ENCODE data around the gene TMEM151B. TPM values are rescaled to one million over a fixed set of nuclear protein-coding genes. Genes with fewer than 3 reads are reported as not detected.

Gene TMEM151B
- total and polyA plus RNA-seq, 5 donors = 0.26 to 1.1 (median 0.88) TPM; not detected in 2

GRCh38 chr6:44254191-44255104, 15.8 kb upstream of the TMEM151B start:
- DNase-seq (peak in 1 of 3 donors; percentile 59), ATAC-seq (no peak)
- H3K27me3 ChIP-seq (ENCODE audit: control insufficient read depth, insufficient read depth) = no peaks in the 10 kb centered on the region
- H3K4me3 ChIP-seq (ENCODE audit: low read length) = no peak overlapping the region
- intact Hi-C loops (cut with DNase I) = no loop called here
- H3K27ac ChIP-seq (ENCODE audit: low read length) = no peak overlapping the region
- no peaks in the 10 kb centered on the region for H3K9me3 ChIP-seq (ENCODE audit: control insufficient read depth, low read length)
- 69% methylated on average over 12 of the region's 12 CpGs for WGBS
- peaks cover 7% of the 10 kb centered on the region for H3K4me1 ChIP-seq (ENCODE audit: control insufficient read depth, insufficient read depth, low read length)

- DNase-seq (peak in 1 of 3 donors; percentile 49), ATAC-seq (no peak)
- Histone ChIP-seq H3K4me1 (ENCODE audit: control insufficient read depth, insufficient read depth, low read length) (peaks cover 7% of the 10 kb centered on the region), H3K9me3 (ENCODE audit: control insufficient read depth, low read length) (no peaks in the 10 kb centered on the region), H3K27ac (ENCODE audit: low read length) (no peak overlapping the region), H3K27me3 (ENCODE audit: control insufficient read depth, insufficient read depth) (no peaks in the 10 kb centered on the region), H3K4me3 (ENCODE audit: low read length) (no peak overlapping the region)
- intact Hi-C loops (cut with DNase I) = no loop called here
- 67% methylated on average over 16 of the region's 16 CpGs for WGBS
Measured at GRCh38 chr6:44255105-44255808, 15.0 kb upstream of the TMEM151B start.

GRCh38 chr6:44255871-44256774, 14.1 kb upstream of the TMEM151B start:
- Histone ChIP-seq H3K9me3 (ENCODE audit: control insufficient read depth, low read length) (no peaks in the 10 kb centered on the region), H3K27ac (ENCODE audit: low read length) (peak overlapping the region; percentile 71), H3K4me1 (ENCODE audit: control insufficient read depth, insufficient read depth, low read length) (peaks cover 7% of the 10 kb centered on the region), H3K27me3 (ENCODE audit: control insufficient read depth, insufficient read depth) (no peaks in the 10 kb centered on the region), H3K4me3 (ENCODE audit: low read length) (peak overlapping the region; percentile 71)
- intact Hi-C loops (cut with DNase I) = no loop called here
- WGBS = 29% methylated on average over 15 of the region's 15 CpGs
- DNase-seq = no peak
- peak; percentile 1 to 6 for ATAC-seq

- intact Hi-C loops (cut with DNase I) = no loop called here
- DNase-seq (no peak), ATAC-seq (no peak)
- Histone ChIP-seq H3K27me3 (ENCODE audit: control insufficient read depth, insufficient read depth) (no peaks in the 10 kb centered on the region), H3K27ac (ENCODE audit: low read length) (peak overlapping the region; percentile 71), H3K9me3 (ENCODE audit: control insufficient read depth, low read length) (no peaks in the 10 kb centered on the region), H3K4me1 (ENCODE audit: control insufficient read depth, insufficient read depth, low read length) (peaks cover 7% of the 10 kb centered on the region), H3K4me3 (ENCODE audit: low read length) (peak overlapping the region; percentile 71)
- under 1% methylated on average over 12 of the region's 12 CpGs for WGBS
Measured at GRCh38 chr6:44256775-44257024, 13.6 kb upstream of the TMEM151B start.

- under 1% methylated on average over 80 of the region's 80 CpGs for whole genome bisulfite sequencing
- peak; percentile 70 to 76 for ATAC-seq
Measured at GRCh38 chr6:44257025-44257752, 13.1 kb upstream of the TMEM151B start, which contains the start of gene SLC35B2. Gene SLC35B2, minus strand, starts transcription at chr6:44257528. Its CDS starts 118 bp downstream, at chr6:44257410.

GRCh38 chr6:44257753-44258324, 12.4 kb upstream of the TMEM151B start:
- WGBS = 26% methylated on average over 15 of the region's 15 CpGs
- intact Hi-C loops (cut with DNase I) = no loop called here
- Histone ChIP-seq H3K27ac (ENCODE audit: low read length) (peak overlapping the region; percentile 65), H3K9me3 (ENCODE audit: control insufficient read depth, low read length) (no peaks in the 10 kb centered on the region), H3K4me3 (ENCODE audit: low read length) (peak overlapping the region; percentile 71), H3K4me1 (ENCODE audit: control insufficient read depth, insufficient read depth, low read length) (peaks cover 7% of the 10 kb centered on the region), H3K27me3 (ENCODE audit: control insufficient read depth, insufficient read depth) (no peaks in the 10 kb centered on the region)
- ATAC-seq = no peak
- DNase-seq = peak in 1 of 3 donors; percentile 64

More at GRCh38 chr6:44257025-44257752, 13.1 kb upstream of the TMEM151B start, which contains the start of gene SLC35B2:
- H3K27ac ChIP-seq (ENCODE audit: low read length) = peak within 1 kb of the TSS; percentile 71
- H3K9me3 ChIP-seq (ENCODE audit: control insufficient read depth, low read length) = no peaks in the 10 kb centered on the region
- H3K4me1 ChIP-seq (ENCODE audit: control insufficient read depth, insufficient read depth, low read length) = peaks cover 7% of the 10 kb centered on the region
- intact Hi-C loops (cut with DNase I) = no loop called here
- H3K4me3 ChIP-seq (ENCODE audit: low read length) = peak within 1 kb of the TSS; percentile 71
- H3K27me3 ChIP-seq (ENCODE audit: control insufficient read depth, insufficient read depth) = no peaks in the 10 kb centered on the region
- peak; percentile 80 to 91 (median 88) for DNase-seq

GRCh38 chr6:44258325-44258863, 11.9 kb upstream of the TMEM151B start:
- Histone ChIP-seq H3K9me3 (ENCODE audit: control insufficient read depth, low read length) (no peaks in the 10 kb centered on the region), H3K4me1 (ENCODE audit: control insufficient read depth, insufficient read depth, low read length) (peaks cover 11% of the 10 kb centered on the region), H3K27ac (ENCODE audit: low read length) (no peak overlapping the region), H3K4me3 (ENCODE audit: low read length) (no peak overlapping the region), H3K27me3 (ENCODE audit: control insufficient read depth, insufficient read depth) (no peaks in the 10 kb centered on the region)
- intact Hi-C loops (cut with DNase I) = no loop called here
- DNase-seq = no peak
- 87% methylated on average over 9 of the region's 9 CpGs for WGBS
- ATAC-seq = no peak

- no peaks in the 10 kb centered on the region for H3K27me3 ChIP-seq (ENCODE audit: control insufficient read depth, insufficient read depth)
- no peak overlapping the region for H3K27ac ChIP-seq (ENCODE audit: low read length)
- H3K4me3 ChIP-seq (ENCODE audit: low read length) = no peak overlapping the region
- 93% methylated on average over 3 of the region's 3 CpGs for WGBS
- DNase-seq (no peak), ATAC-seq (no peak)
- H3K4me1 ChIP-seq (ENCODE audit: control insufficient read depth, insufficient read depth, low read length) = peaks cover 16% of the 10 kb centered on the region
- intact Hi-C loops (cut with DNase I) = no loop called here
- no peaks in the 10 kb centered on the region for H3K9me3 ChIP-seq (ENCODE audit: control insufficient read depth, low read length)
Measured at GRCh38 chr6:44258921-44259320, 11.3 kb upstream of the TMEM151B start.

GRCh38 chr6:44260011-44260410, 10.2 kb upstream of the TMEM151B start:
- DNase-seq (no peak), ATAC-seq (no peak)
- Histone ChIP-seq H3K27me3 (ENCODE audit: control insufficient read depth, insufficient read depth) (no peaks in the 10 kb centered on the region), H3K9me3 (ENCODE audit: control insufficient read depth, low read length) (no peaks in the 10 kb centered on the region), H3K4me3 (ENCODE audit: low read length) (no peak overlapping the region), H3K4me1 (ENCODE audit: control insufficient read depth, insufficient read depth, low read length) (peaks cover 21% of the 10 kb centered on the region), H3K27ac (ENCODE audit: low read length) (no peak overlapping the region)
- intact Hi-C loops (cut with DNase I) = no loop called here
- 93% methylated on average over 8 of the region's 8 CpGs for WGBS
